Endothelial cell of umbilical vein (primary cell): ENCODE data around the gene VWC2. TPM values are rescaled to one million over a fixed set of nuclear protein-coding genes. Genes with fewer than 3 reads are reported as not detected.

Experiments used
- BruUV-seq: library from RNA; stranded (reverse); fragments of 400-500 nt; replicated peaks from 2 replicates; lab custom pipeline; 2021; lab: Mats Ljungman, UMichigan
- CTCF ChIA-PET: fragments of 300-600, 350-600 bp; sonication (Branson Sonifier 250); formaldehyde crosslinking; loops from one replicate; lab custom pipeline; 2021; ENCODE audit warnings: antibody characterized with exemption, inconsistent platforms; lab: Charles Lee
- POLR2A ChIA-PET: fragments of 300-600, 350-600 bp; sonication (Branson Sonifier 250); formaldehyde crosslinking; loops from one replicate; lab custom pipeline; 2021; ENCODE audit warnings: antibody characterized with exemption, inconsistent platforms; lab: Charles Lee
- DNase-seq: peaks from one replicate; pipeline ENCODE4 v3.0.0-alpha.2; 2011; ENCODE audit warnings: low read depth, low spot score
- FAIRE-seq: peaks from 2 replicates; lab custom pipeline; 2011; peaks lifted over from hg19 to GRCh38; lab: Jason Lieb, UNC
- H2AFZ ChIP-seq: 2 replicates; pipeline ENCODE4 v1.6.0; 2012; ENCODE audit warnings: low read depth, low read length, control low read depth, inconsistent platforms
- H3K27ac ChIP-seq: 2 replicates; pipeline ENCODE4 v1.5.1; 2011; ENCODE audit warnings: low read depth, mild to moderate bottlenecking, control low read depth, low read length, moderate library complexity; ENCODE audit not compliant: insufficient read depth
- H3K27me3 ChIP-seq, 2 experiments: 2 replicates each; pipeline versions ENCODE4 v1.6.0 to v1.6.1; 2011; ENCODE audit warnings: low read length in 2 of 2, mixed read lengths in 1 of 2; ENCODE audit not compliant: control insufficient read depth in 2 of 2, insufficient read depth in 2 of 2
- H3K36me3 ChIP-seq, 2 experiments: 2 replicates in 1 of 2; 3 replicates in 1 of 2; pipeline ENCODE4 v1.5.1; 2011; ENCODE audit warnings: low read length in 2 of 2, mild to moderate bottlenecking in 1 of 2, moderate library complexity in 1 of 2; ENCODE audit not compliant: control insufficient read depth in 2 of 2, insufficient read depth in 2 of 2; ENCODE audit errors: extremely low read depth in 1 of 2
- H3K4me1 ChIP-seq: 3 replicates; pipeline ENCODE4 v1.5.1; 2011; ENCODE audit warnings: mild to moderate bottlenecking, low read length; ENCODE audit not compliant: control insufficient read depth, insufficient read depth; ENCODE audit errors: extremely low read depth
- H3K4me2 ChIP-seq: 2 replicates; pipeline ENCODE4 v1.6.1; 2011; ENCODE audit warnings: low read length, control low read depth, mixed read lengths; ENCODE audit not compliant: insufficient read depth
- H3K4me3 ChIP-seq, 3 experiments: fragments of 200-600 bp in 1 of 3; sonication (generic), shearing (Covaris generic) in 1 of 3; replicated peaks in 1 of 3; 2 replicates each; pipeline ENCODE4 v1.5.1; 2011 to 2016; ENCODE audit warnings: control low read depth in 3 of 3, low read length in 3 of 3, mild to moderate bottlenecking in 2 of 3, inconsistent platforms in 1 of 3, low read depth in 1 of 3, moderate library complexity in 1 of 3; ENCODE audit not compliant: insufficient read depth in 1 of 3
- H3K79me2 ChIP-seq: 2 replicates; pipeline ENCODE4 v1.6.0; 2012; ENCODE audit warnings: low read length, inconsistent platforms; ENCODE audit not compliant: control insufficient read depth, insufficient read depth
- H3K9ac ChIP-seq: replicated peaks from 2 replicates; pipeline ENCODE3; 2011; ENCODE audit warnings: low read length, control low read depth; ENCODE audit not compliant: insufficient read depth; ENCODE audit errors: extremely low read depth
- H3K9me1 ChIP-seq: replicated peaks from 3 replicates; pipeline ENCODE4 v1.6.0; 2011; ENCODE audit warnings: mild to moderate bottlenecking, low read length; ENCODE audit not compliant: control insufficient read depth, insufficient read depth; ENCODE audit errors: extremely low read depth
- H3K9me3 ChIP-seq: replicated peaks from 2 replicates; pipeline ENCODE4 v1.5.1; 2012; ENCODE audit warnings: low read length, inconsistent platforms; ENCODE audit not compliant: control insufficient read depth, insufficient read depth
- H4K20me1 ChIP-seq: replicated peaks from 2 replicates; pipeline ENCODE3; 2011; ENCODE audit warnings: mild to moderate bottlenecking, low read length; ENCODE audit not compliant: control insufficient read depth, insufficient read depth; ENCODE audit errors: extremely low read depth
- CTCF ChIP-seq, 2 donors: IDR thresholded peaks; 1 replicate in 1 of 2; 2 replicates in 1 of 2; pipeline ENCODE4 v1.5.1; 2011; ENCODE audit warnings: low read length in 2 of 2, mild to moderate bottlenecking in 2 of 2, moderate library complexity in 2 of 2, control low read depth in 1 of 2, inconsistent platforms in 1 of 2, low read depth in 1 of 2; ENCODE audit not compliant: insufficient read depth in 1 of 2; ENCODE audit errors: extremely low read depth in 1 of 2
- EZH2 ChIP-seq: IDR thresholded peaks from 2 replicates; pipeline ENCODE4 v1.6.1; 2012; ENCODE audit warnings: borderline replicate concordance, low read depth, mild to moderate bottlenecking, moderate library complexity, low read length, inconsistent platforms; ENCODE audit not compliant: severe bottlenecking
- FOS ChIP-seq: IDR thresholded peaks from 2 replicates; pipeline ENCODE4 v1.6.1; 2011; ENCODE audit warnings: mild to moderate bottlenecking, low read length, moderate library complexity, borderline replicate concordance; ENCODE audit not compliant: insufficient read depth
- GATA2 ChIP-seq: IDR thresholded peaks from 2 replicates; pipeline ENCODE4 v1.7.0; 2011; ENCODE audit warnings: low read depth, mild to moderate bottlenecking, moderate library complexity, mixed read lengths, low read length; ENCODE audit not compliant: insufficient read length, insufficient read depth
- JUN ChIP-seq: IDR thresholded peaks from 2 replicates; pipeline ENCODE4 v1.6.1; 2011; ENCODE audit warnings: borderline replicate concordance, low read depth; ENCODE audit not compliant: insufficient read length, insufficient read depth
- MAX ChIP-seq: IDR thresholded peaks from 2 replicates; pipeline ENCODE4 v1.6.1; 2011; ENCODE audit not compliant: insufficient read depth, insufficient read length
- MYC ChIP-seq: IDR thresholded peaks from one replicate; pipeline ENCODE4 v1.6.1; 2011; ENCODE audit warnings: mild to moderate bottlenecking, low read depth, low read length
- POLR2A ChIP-seq: IDR thresholded peaks from 2 replicates; pipeline ENCODE4 v1.6.1; 2012; ENCODE audit warnings: low read depth, mild to moderate bottlenecking, control low read depth, low read length
- POLR2AphosphoS5 ChIP-seq: IDR thresholded peaks from 2 replicates; pipeline ENCODE4 v1.6.1; 2012; ENCODE audit warnings: low read depth, mild to moderate bottlenecking, control low read depth, low read length, moderate library complexity; ENCODE audit not compliant: insufficient read depth
- dilution Hi-C: fragments of 300-500 bp; cut with MboI; formaldehyde crosslinking; loops from one replicate; pipeline ENCODE4 v1.15.0; 2019; ENCODE audit warnings: low sequenced_read_pairs; ENCODE audit not compliant: extremely low pct_ligation_motif_present
- intact Hi-C: fragments of 100-400 bp; cut with micrococcal nuclease; formaldehyde crosslinking; loops from one replicate; pipeline ENCODE4 v1.10.0; 2022
- polyA plus RNA-seq, 4 experiments: library from polyadenylated mRNA; depleted of rRNA in 3 of 4; stranded (reverse) in 3 of 4; unstranded in 1 of 4; fragments of >200 nt; gene quantifications; 2 replicates each; pipeline versions ENCODE4 v1.2.1 to v1.2.3, GENCODE V29; 2011 to 2012; ENCODE audit warnings: missing spikeins in 1 of 4
- total RNA-seq: library from RNA; stranded (reverse); gene quantifications from 2 replicates; pipeline ENCODE4 v1.2.3, GENCODE V29; 2021

VWC2 gene
- total and polyA plus RNA-seq, 2 donors (not counting 3 experiments of a cell fraction or from before 2014, with no cell fraction given): not detected

GRCh38 chr7:49783446-49783845 lies 10.0 kb downstream of the VWC2 start:
- H3K36me3 ChIP-seq: no peaks in the 10 kb centered on the region
- no peak overlapping the region for H3K9ac ChIP-seq
- no peaks in the 10 kb centered on the region for H4K20me1 ChIP-seq
- no peak overlapping the region for H3K4me3 ChIP-seq
- dilution Hi-C loops: no loop called here
- no peaks in the 10 kb centered on the region for H3K79me2 ChIP-seq
- H3K9me3 ChIP-seq: no peaks in the 10 kb centered on the region
- no TSS peak for BruUV-seq
- intact Hi-C loops: no loop called here
- ChIA-PET CTCF (no interaction called here), POLR2A (no interaction called here)
- TF ChIP-seq CTCF (IDR thresholded peaks at IDR 0.05; ENCODE audit: extremely low read depth in 1 of 2, insufficient read depth in 1 of 2, low read depth in 1 of 2, low read length in 2 of 2) (no peak), MYC (no peak), POLR2AphosphoS5 (no peak)
- no peak for DNase-seq
- no peak for FAIRE-seq
- H3K4me1 ChIP-seq: no peaks in the 10 kb centered on the region
- no peak overlapping the region for H3K27ac ChIP-seq
- H2AFZ ChIP-seq: no peak overlapping the region
- H3K4me2 ChIP-seq: no peak overlapping the region
- H3K27me3 ChIP-seq: no peaks in the 10 kb centered on the region
- no peaks in the 10 kb centered on the region for H3K9me1 ChIP-seq

GRCh38 chr7:49787980-49788379 lies 14.5 kb downstream of the VWC2 start:
- H3K36me3 ChIP-seq: no peaks in the 10 kb centered on the region
- no peaks in the 10 kb centered on the region for H3K9me3 ChIP-seq
- no peak overlapping the region for H3K4me2 ChIP-seq
- no peak overlapping the region for H3K27ac ChIP-seq
- no peak for TF ChIP-seq GATA2
- TF ChIP-seq POLR2A: no peak
- no peak for TF ChIP-seq MAX
- no peak for TF ChIP-seq EZH2
- no peak for TF ChIP-seq CTCF (IDR thresholded peaks at IDR 0.05; ENCODE audit: extremely low read depth in 1 of 2, insufficient read depth in 1 of 2, low read depth in 1 of 2, low read length in 2 of 2)
- TF ChIP-seq FOS: no peak
- no peak for TF ChIP-seq POLR2AphosphoS5
- TF ChIP-seq MYC: no peak
- no peak for TF ChIP-seq JUN
- BruUV-seq: no TSS peak
- H3K9me1 ChIP-seq: no peaks in the 10 kb centered on the region
- H3K4me1 ChIP-seq: no peaks in the 10 kb centered on the region
- no peaks in the 10 kb centered on the region for H4K20me1 ChIP-seq
- no peaks in the 10 kb centered on the region for H3K27me3 ChIP-seq
- DNase-seq: no peak
- no peak overlapping the region for H2AFZ ChIP-seq
- no peaks in the 10 kb centered on the region for H3K79me2 ChIP-seq
- ChIA-PET CTCF (no interaction called here), POLR2A (no interaction called here)
- no peak overlapping the region for H3K9ac ChIP-seq
- H3K4me3 ChIP-seq: no peak overlapping the region
- intact Hi-C loops (no loop called here), dilution Hi-C loops (no loop called here)
- FAIRE-seq: no peak
